ENCODE data around the gene TMSB4X.

- no peak for TF ChIP-seq CTCF (IDR thresholded peaks at IDR 0.05; ENCODE audit: borderline replicate concordance, extremely low read depth, low read length, poor library complexity, severe bottlenecking)
- TF ChIP-seq EZH2 (IDR thresholded peaks at IDR 0.05; ENCODE audit: borderline replicate concordance, low read depth, low read length, severe bottlenecking): no peak
Observed at GRCh38 chrX:12946406-12946805, 28.5 kb upstream of the TMSB4X start.

All from DND-41 (cell line).